ENCODE measurements around the gene SPTAN1. TPM values are rescaled to one million over a fixed set of nuclear protein-coding genes. Genes with fewer than 3 reads are reported as not detected.
"Not testable (repeated sequence)": the region's sequence is repeated elsewhere in the genome, so short reads cannot be mapped to it uniquely, and the experiment has no call there.

The SPTAN1 gene
- total and polyA plus RNA-seq, 2 donors (not counting 3 experiments of a cell fraction or from before 2014, with no cell fraction given) = 408 to 502 TPM

DNA sequence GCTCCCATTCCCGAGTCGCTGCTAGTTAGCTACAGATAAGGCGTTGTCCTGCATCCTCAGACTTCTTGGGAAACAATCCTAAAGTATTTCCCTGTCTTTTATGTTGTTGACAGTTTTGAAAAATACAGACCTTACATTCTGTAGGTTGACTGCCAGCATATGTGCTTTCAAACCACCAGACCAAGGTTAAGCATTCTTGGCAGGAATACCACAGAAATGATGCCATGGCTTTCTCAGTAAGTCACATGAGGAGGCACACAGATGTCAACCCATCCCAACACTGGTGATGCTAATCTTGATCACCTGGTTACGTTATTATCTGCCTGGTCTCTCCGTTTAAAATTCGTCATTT, 47.0 kb upstream of the SPTAN1 start:
- intact Hi-C loops (cut with micrococcal nuclease) = loop anchor here (2.0 kb wide), 2 partner anchors 47 to 67 kb away; partner anchors contain the start of gene SPTAN1
- peak overlapping the region; percentile 53 for H3K9ac ChIP-seq (replicated peaks; ENCODE audit: extremely low read depth, insufficient read depth, low read length)
- FAIRE-seq (no peak), DNase-seq (ENCODE audit: low read depth, low spot score) (no peak)
- H2AFZ ChIP-seq (ENCODE audit: low read depth, low read length) = peak overlapping the region; percentile 24
- no peaks in the 10 kb centered on the region for H3K9me1 ChIP-seq (replicated peaks; ENCODE audit: control insufficient read depth, extremely low read depth, insufficient read depth, low read length)
- no peaks in the 10 kb centered on the region for H3K9me3 ChIP-seq (replicated peaks; ENCODE audit: control insufficient read depth, insufficient read depth, low read length)
- peak overlapping the region; percentile 66 for H3K4me2 ChIP-seq (ENCODE audit: insufficient read depth, low read length)
- H3K79me2 ChIP-seq (ENCODE audit: control insufficient read depth, insufficient read depth, low read length) = peaks cover 10% of the 10 kb centered on the region
- POLR2A ChIA-PET = interaction anchor here (0.6 to 1.2 kb wide), 3 partner anchors 47 to 130 kb away, joined by 4 to 7 read pairs (median 4); partner anchors contain the start of gene SPTAN1
- no TSS peak for BruUV-seq (replicated peaks)
- H3K36me3 ChIP-seq (ENCODE audit: control insufficient read depth in 2 of 2, extremely low read depth in 1 of 2, insufficient read depth in 2 of 2, low read length in 2 of 2) = peaks cover 0 to 1% of the 10 kb centered on the region in 2 experiments
- H3K27me3 ChIP-seq (ENCODE audit: control insufficient read depth in 2 of 2, insufficient read depth in 2 of 2, low read length in 2 of 2) = no peaks in the 10 kb centered on the region
- dilution Hi-C loops (cut with MboI; ENCODE audit: extremely low pct_ligation_motif_present, low sequenced_read_pairs) = no loop called here
- TF ChIP-seq EZH2 (IDR thresholded peaks at IDR 0.05; ENCODE audit: borderline replicate concordance, low read depth, low read length, severe bottlenecking) (no peak), GATA2 (IDR thresholded peaks at IDR 0.05; ENCODE audit: insufficient read depth, insufficient read length, low read depth, low read length) (no peak), JUN (IDR thresholded peaks at IDR 0.05; ENCODE audit: borderline replicate concordance, insufficient read depth, insufficient read length, low read depth) (no peak), MYC (IDR thresholded peaks at IDR 0.05; ENCODE audit: low read depth, low read length) (no peak), POLR2A (IDR thresholded peaks at IDR 0.05; ENCODE audit: low read depth, low read length) (no peak)
- TF ChIP-seq, protein P1, sequence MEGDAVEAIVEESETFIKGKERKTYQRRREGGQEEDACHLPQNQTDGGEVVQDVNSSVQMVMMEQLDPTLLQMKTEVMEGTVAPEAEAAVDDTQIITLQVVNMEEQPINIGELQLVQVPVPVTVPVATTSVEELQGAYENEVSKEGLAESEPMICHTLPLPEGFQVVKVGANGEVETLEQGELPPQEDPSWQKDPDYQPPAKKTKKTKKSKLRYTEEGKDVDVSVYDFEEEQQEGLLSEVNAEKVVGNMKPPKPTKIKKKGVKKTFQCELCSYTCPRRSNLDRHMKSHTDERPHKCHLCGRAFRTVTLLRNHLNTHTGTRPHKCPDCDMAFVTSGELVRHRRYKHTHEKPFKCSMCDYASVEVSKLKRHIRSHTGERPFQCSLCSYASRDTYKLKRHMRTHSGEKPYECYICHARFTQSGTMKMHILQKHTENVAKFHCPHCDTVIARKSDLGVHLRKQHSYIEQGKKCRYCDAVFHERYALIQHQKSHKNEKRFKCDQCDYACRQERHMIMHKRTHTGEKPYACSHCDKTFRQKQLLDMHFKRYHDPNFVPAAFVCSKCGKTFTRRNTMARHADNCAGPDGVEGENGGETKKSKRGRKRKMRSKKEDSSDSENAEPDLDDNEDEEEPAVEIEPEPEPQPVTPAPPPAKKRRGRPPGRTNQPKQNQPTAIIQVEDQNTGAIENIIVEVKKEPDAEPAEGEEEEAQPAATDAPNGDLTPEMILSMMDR (IDR thresholded peaks at IDR 0.05; ENCODE audit: extremely low read depth in 1 of 2, insufficient read depth in 1 of 2, low read depth in 1 of 2, low read length in 2 of 2) = no peak
- H4K20me1 ChIP-seq (replicated peaks; ENCODE audit: control insufficient read depth, extremely low read depth, insufficient read depth, low read length) = no peaks in the 10 kb centered on the region
- H3K4me3 ChIP-seq (replicated peaks in 1 of 3; ENCODE audit: insufficient read depth in 1 of 3, low read depth in 1 of 3, low read length in 3 of 3) = peak overlapping the region in 2 of 3 experiments; percentile 72 to 80
- no peak overlapping the region for H3K27ac ChIP-seq (ENCODE audit: insufficient read depth, low read depth, low read length)
- CTCF ChIA-PET = interaction anchor here (0.9 to 2.7 kb wide), 8 partner anchors 11 to 144 kb away, joined by 3 to 12 read pairs (median 4); partner anchors contain the start of genes CERCAM and SPTAN1
- H3K4me1 ChIP-seq (ENCODE audit: control insufficient read depth, extremely low read depth, insufficient read depth, low read length) = peaks cover 7% of the 10 kb centered on the region

DNA sequence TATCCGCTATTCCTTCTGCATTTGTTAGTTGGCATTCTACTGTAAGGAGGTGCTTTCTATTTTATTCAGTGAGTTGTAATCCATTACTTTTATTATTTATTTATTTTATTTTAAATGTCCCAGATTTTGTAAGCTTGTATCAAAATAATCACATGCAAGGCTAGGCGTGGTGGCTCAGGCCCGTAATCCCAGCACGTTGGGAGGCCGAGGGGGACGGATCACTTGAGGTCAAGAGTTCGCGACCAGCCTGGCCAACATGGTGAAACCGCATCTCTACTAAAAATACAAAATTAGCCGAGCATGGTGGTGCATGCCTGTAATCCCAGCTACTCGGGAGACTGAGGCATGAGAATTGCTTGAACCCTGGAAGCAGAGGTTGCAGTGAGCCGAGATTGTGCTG, 46.5 kb upstream of the SPTAN1 start:
- H3K9ac ChIP-seq (replicated peaks; ENCODE audit: extremely low read depth, insufficient read depth, low read length); H3K9me3 ChIP-seq (replicated peaks; ENCODE audit: control insufficient read depth, insufficient read depth, low read length); H3K4me3 ChIP-seq (replicated peaks in 1 of 3; ENCODE audit: insufficient read depth in 1 of 3, low read depth in 1 of 3, low read length in 3 of 3); H3K79me2 ChIP-seq (ENCODE audit: control insufficient read depth, insufficient read depth, low read length); BruUV-seq (replicated peaks); H3K9me1 ChIP-seq (replicated peaks; ENCODE audit: control insufficient read depth, extremely low read depth, insufficient read depth, low read length); H3K36me3 ChIP-seq (ENCODE audit: control insufficient read depth in 2 of 2, extremely low read depth in 1 of 2, insufficient read depth in 2 of 2, low read length in 2 of 2); H3K27ac ChIP-seq (ENCODE audit: insufficient read depth, low read depth, low read length); H2AFZ ChIP-seq (ENCODE audit: low read depth, low read length); FAIRE-seq; H3K27me3 ChIP-seq (ENCODE audit: control insufficient read depth in 2 of 2, insufficient read depth in 2 of 2, low read length in 2 of 2); DNase-seq (ENCODE audit: low read depth, low spot score); H4K20me1 ChIP-seq (replicated peaks; ENCODE audit: control insufficient read depth, extremely low read depth, insufficient read depth, low read length); H3K4me2 ChIP-seq (ENCODE audit: insufficient read depth, low read length); dilution Hi-C loops (cut with MboI; ENCODE audit: extremely low pct_ligation_motif_present, low sequenced_read_pairs); H3K4me1 ChIP-seq (ENCODE audit: control insufficient read depth, extremely low read depth, insufficient read depth, low read length): not testable (repeated sequence)
- ChIA-PET POLR2A (interaction anchor here (0.6 to 1.2 kb wide), 2 partner anchors 46 to 56 kb away, joined by 3 to 7 read pairs; partner anchors contain the start of gene SPTAN1), CTCF (interaction anchor here (2.7 kb wide), 1 partner anchor 67 kb away, joined by 10 read pairs; no protein-coding TSS in a partner anchor)
- intact Hi-C loops (cut with micrococcal nuclease) = loop anchor here (2.0 kb wide), 2 partner anchors 47 to 67 kb away; partner anchors contain the start of gene SPTAN1

All from endothelial cell of umbilical vein (primary cell).